ENCODE data around the gene BLOC1S5.
"Not testable (repeated sequence)": the region's sequence is repeated elsewhere in the genome, so short reads cannot be mapped to it uniquely, and the experiment has no call there.

BLOC1S5 gene

DNA sequence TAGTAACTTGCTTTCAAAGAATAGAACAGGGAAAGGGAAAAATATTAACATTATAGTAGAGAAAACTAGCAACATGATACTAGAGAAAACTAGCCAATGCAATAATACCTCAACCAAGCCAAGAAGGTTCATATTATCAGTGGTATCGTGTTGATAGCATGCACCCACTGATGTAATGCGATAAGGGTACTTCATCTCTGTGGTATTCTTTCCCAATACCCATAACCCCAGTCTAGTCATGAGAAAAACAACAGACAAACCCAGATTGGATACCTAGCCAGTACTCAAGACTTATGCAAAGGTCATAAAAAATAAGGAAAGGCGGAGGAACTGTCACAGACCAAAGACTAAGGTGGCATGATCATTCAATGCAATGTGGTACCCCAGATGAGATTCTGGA is 21.0 kb downstream of the BLOC1S5 start:
- FAIRE-seq: no peak

DNA sequence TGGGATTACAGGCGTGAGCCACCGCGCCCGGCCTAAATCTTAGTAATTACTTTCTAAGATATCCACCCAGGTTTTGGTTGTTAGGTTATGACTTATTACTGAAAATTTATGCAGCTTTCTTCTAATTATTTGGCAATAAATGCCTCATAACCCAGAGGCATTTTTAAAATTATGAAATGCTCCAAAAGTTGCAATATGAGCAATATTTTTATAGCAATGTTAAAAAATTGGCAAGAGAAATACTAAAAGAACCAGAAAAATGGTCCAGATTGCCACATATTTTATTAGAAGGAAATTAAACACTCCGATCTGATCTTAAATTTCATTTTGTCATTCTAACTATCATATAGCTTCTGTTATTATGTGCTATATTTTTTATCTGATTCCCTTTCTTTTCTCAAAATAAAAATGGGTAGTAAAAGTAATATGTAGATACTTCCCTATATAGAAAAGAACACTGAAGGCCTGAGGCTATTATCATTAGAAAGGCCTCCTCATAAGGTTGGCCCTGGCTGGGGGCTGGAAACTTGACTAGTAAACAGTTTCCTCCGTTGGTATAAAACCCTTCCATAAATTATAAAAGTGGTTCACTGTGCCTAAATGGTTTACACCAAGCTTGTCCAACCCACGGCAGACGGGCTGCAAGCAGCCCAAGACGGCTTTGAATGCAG is 22.1 kb downstream of the BLOC1S5 start:
- FAIRE-seq (no peak), DNase-seq (ENCODE audit: insufficient read length, low spot score) (no peak)
- TF ChIP-seq POLR2A (IDR thresholded peaks at IDR 0.05; ENCODE audit: low read depth, low read length): no peak

More for the DNA sequence above, 21.0 kb downstream of the BLOC1S5 start:
- TF ChIP-seq POLR2A (IDR thresholded peaks at IDR 0.05; ENCODE audit: low read depth, low read length): no peak
- DNase-seq (ENCODE audit: insufficient read length, low spot score): no peak

DNA sequence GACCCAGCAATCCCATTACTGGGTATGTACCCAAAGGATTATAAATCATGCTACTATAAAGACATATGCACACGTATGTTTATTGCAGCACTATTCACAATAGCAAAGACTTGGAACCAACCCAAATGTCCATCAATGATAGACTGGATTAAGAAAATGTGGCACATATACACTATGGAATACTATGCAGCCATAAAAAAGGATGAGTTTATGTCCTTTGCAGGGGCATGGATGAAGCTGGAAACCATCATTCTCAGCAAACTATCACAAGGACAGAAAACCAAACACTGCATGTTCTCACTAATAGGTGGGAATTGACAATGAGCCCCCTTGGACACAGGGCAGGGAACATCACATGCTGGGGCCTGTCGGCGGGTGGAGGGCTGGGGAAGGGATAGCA is 30.1 kb downstream of the BLOC1S5 start:
- not testable (repeated sequence) for FAIRE-seq; DNase-seq (ENCODE audit: insufficient read length, low spot score)

DNA sequence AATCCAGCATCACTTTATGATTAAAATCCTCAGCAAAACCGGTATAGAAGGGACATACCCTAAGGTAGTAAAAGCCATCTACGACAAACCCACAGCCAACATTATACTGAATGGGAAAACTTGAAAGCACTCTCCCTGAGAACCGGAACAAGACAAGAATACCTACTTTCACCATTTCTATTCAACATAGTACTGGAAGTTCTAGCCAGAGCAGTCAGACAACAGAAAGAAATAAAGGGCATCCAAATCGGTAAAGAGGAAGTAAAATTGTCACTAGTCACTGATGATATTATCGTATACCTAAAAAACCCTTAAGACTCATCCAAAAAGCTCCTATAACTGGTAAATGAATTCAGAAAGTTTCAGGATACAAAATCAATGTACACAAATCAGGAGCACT is 33.3 kb downstream of the BLOC1S5 start:
- TF ChIP-seq POLR2A (IDR thresholded peaks at IDR 0.05; ENCODE audit: low read depth, low read length): no peak
- FAIRE-seq (no peak), DNase-seq (ENCODE audit: insufficient read length, low spot score) (no peak)

DNA sequence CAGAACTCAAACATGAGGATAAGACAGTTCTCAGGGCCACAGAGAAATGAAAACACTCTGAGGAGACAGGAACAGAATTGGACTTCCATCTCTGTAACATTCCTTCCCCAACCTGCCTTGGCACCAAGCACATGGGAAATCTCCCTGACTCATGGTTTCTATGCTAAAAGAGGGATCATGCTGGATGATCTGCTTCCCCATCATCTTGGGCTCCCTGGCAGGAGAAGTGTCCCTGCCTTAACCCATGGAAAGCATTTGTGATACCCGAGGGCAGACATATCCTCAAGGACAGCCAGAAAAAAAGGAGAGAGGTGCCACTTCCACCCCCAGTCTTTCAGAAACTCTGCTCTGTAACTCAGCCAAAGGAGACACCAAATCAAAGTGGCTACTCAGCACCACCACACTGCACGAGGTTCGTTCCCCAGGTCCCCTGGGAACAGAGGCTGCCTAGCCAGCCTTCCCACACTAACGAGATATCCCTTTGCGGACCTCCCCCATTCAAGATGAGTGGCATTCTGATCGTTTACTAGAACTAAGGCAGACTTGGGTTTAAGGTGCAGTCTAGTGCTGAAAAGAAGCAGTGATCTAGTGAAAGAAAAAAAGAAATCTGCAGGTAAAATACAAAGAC is 34.8 kb downstream of the BLOC1S5 start:
- peak; percentile 78 for FAIRE-seq
- no peak for TF ChIP-seq POLR2A (IDR thresholded peaks at IDR 0.05; ENCODE audit: low read depth, low read length)
- DNase-seq (ENCODE audit: insufficient read length, low spot score): no peak

DNA sequence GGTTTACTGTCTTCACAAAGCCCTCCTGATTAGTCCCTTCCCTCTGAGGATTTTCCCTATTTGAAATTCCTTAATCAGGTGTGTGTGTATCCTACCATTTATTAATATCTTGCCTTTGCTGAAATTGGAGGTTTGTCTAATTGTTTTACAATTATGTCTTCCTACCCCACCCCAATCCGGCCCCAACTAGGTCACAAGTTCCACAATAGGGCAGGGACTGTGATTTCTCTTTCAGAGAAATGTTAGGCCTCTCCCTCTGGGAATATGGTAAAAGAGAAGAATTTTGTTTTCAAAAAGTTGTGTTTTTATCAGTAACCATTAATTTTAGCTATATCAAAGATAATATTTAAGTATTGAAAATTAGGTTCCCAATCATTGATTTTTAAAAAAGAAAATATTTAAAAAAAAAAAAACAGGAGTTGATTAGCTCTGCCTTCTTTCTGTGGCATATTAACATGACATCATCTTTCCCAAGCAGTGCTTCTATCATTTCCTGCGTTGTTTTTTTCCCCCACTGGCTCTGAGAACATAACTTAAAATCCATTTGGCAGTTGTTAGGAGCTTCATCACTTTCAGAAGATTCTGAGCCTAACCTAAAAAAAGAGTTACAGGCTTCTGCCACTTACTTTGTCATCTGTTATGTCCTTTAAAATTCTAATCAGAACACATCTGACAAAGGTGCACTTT is 36.1 kb downstream of the BLOC1S5 start:
- FAIRE-seq (no peak), DNase-seq (ENCODE audit: insufficient read length, low spot score) (no peak)
- TF ChIP-seq POLR2A (IDR thresholded peaks at IDR 0.05; ENCODE audit: low read depth, low read length): no peak

DNA sequence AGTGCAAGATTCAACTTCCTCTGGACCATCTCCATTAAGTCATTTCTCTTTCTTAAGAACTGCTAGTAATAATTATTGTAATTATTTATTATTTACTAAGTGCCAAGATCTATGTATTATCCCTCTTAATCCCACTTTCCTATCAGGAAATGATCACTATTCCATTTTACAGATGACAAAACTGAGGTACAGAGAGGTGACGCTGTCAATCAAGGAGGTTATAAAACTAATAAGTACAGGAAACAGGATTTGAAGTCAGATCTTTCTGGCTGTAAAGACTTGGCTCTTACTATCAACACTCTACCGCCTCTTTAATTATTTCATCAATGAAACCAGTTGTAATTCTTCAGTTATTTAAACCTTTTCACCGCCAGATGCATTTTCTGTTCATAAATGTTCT is 37.4 kb downstream of the BLOC1S5 start:
- no peak for TF ChIP-seq POLR2A (IDR thresholded peaks at IDR 0.05; ENCODE audit: low read depth, low read length)
- FAIRE-seq (no peak), DNase-seq (ENCODE audit: insufficient read length, low spot score) (no peak)

DNA sequence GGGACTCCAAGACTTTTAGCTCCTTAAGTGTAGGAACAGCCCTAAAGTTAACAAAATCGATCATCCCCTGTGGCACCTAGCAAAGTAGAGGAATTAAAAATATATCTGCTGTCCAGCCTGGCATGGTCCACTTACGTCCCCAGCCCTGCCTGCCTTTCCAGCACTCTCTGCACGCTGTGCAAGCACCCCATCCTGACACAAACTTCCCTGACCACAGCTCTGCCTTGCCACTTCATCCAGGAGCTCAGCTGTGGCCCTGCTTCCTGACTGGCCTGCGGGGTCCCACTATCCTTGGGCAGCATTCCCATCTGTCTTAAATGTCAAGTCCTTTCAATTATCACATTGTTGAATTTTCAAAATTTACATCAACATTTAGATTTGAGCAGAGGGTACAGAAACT is 39.0 kb downstream of the BLOC1S5 start:
- no peak for DNase-seq (ENCODE audit: insufficient read length, low spot score)
- FAIRE-seq: no peak
- TF ChIP-seq POLR2A (IDR thresholded peaks at IDR 0.05; ENCODE audit: low read depth, low read length): no peak

DNA sequence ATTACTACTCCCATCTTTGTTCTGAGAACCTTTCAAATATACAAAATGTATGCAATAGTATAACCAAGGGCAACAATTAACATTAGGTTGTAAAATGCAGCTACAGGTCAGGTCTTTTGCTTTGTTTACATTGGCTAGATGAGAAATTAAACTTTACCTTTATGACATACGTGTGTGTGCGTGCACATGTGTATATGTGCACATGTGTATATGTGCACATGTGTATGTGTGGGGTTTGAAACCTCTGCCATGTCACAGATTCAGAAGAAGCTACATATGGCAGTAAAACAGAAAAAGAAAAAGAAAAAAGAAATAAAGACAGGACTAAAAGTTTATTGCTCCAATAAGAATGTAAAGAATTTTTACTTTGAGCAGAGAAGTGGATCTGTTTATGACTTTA is 40.6 kb downstream of the BLOC1S5 start:
- DNase-seq (ENCODE audit: insufficient read length, low spot score) (no peak), FAIRE-seq (no peak)
- TF ChIP-seq POLR2A (IDR thresholded peaks at IDR 0.05; ENCODE audit: low read depth, low read length): no peak

DNA sequence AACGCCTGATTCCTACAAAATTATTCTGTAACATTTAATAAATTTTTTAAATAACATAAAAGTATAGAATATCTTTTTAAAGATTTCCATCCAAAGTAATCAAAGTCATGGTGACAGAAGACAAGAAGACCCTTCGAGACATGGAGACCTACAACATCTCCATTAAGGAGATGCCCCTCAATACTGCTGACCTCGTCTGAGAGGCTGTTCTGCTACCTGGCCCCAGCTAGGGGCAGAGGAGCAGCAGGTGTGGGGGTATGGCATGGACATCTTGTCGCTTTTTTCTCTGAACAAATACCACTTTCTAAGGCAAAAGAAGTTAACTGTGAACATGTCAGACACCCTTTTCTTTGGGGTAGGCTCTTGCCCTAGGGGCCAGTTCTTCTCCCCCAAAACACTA is 44.1 kb downstream of the BLOC1S5 start:
- no peak for DNase-seq (ENCODE audit: insufficient read length, low spot score)
- FAIRE-seq: no peak
- no peak for TF ChIP-seq POLR2A (IDR thresholded peaks at IDR 0.05; ENCODE audit: low read depth, low read length)

DNA sequence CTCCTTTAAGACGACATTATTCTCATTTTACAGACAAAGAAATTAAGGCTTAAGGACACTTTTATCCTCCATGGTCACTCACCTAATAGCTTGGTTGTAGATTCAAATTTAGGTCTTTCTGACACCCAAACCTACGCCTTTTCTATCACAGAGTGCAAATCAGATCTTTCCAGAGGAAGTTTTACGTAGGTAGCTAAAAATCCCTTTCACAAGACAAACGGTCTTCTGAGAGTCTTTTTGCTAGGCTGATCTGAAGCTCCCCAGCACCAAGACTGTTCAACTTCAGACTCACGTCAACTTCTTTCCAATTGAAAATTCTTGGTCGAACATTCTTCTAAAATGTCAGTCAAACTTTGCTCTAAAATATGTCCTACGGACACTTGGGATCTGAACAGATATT is 46.5 kb downstream of the BLOC1S5 start:
- no peak for TF ChIP-seq POLR2A (IDR thresholded peaks at IDR 0.05; ENCODE audit: low read depth, low read length)
- FAIRE-seq: no peak
- DNase-seq (ENCODE audit: insufficient read length, low spot score): no peak

DNA sequence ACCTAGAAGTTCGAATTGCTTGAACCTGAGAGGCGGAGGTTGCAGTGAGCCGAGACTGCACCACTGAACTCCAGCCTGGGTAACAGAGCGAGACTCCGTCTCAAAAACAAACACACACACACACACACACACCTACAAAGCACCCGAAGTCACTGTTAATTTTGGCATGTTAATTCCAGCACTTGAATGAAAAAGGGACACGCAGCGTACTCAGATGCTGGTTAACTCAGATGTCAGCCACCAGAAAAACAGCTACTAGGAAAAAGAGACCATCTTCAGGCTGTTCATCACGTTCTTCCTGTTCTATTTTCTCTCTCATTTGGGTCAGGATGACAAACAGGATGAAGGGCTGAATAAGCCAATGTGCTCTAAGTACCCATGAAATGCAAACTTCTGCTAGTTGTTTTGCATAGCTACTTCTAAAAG is 46.9 kb downstream of the BLOC1S5 start:
- FAIRE-seq (no peak), DNase-seq (ENCODE audit: insufficient read length, low spot score) (no peak)
- no peak for TF ChIP-seq POLR2A (IDR thresholded peaks at IDR 0.05; ENCODE audit: low read depth, low read length)

DNA sequence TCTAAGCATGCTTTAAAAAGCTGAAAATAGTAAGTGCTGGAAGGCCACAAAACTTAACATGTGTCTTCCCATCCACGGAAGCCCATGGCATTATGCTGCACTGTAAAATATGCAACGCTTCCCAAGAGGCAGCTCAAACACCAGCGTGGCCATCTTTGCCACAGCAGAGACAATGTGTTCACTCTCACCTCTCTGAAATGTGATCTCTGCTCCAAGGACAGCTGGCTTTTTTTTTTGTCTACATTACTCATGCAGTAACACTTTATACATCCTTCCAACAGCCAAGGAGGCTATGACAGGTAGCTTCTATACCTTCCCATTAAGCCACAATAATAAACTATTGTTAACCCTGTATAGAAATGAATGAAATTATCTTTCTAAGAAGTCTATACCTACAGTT is 49.2 kb downstream of the BLOC1S5 start:
- no peak for DNase-seq (ENCODE audit: insufficient read length, low spot score)
- FAIRE-seq: no peak
- TF ChIP-seq POLR2A (IDR thresholded peaks at IDR 0.05; ENCODE audit: low read depth, low read length): no peak

DNA sequence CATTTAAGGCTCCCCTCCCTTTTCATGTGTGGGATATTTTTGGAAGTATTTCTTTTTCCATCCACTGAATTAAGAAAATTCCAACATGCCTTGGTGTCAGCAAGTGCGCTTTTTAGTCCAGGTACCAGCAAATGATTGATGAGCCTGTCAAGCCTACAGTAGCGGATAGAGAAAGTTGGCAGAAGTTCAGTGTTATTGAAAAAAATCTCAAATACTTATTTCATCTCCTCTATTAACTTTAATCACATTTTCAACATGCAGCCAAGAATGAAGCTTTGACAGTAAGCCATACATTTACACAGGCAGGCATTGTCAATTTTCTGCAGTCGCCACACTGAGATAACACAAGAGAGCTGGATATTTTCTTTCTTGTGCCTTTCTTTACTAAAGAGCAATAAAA is 50.4 kb downstream of the BLOC1S5 start:
- DNase-seq (ENCODE audit: insufficient read length, low spot score): no peak
- no peak for TF ChIP-seq POLR2A (IDR thresholded peaks at IDR 0.05; ENCODE audit: low read depth, low read length)
- FAIRE-seq: no peak

DNA sequence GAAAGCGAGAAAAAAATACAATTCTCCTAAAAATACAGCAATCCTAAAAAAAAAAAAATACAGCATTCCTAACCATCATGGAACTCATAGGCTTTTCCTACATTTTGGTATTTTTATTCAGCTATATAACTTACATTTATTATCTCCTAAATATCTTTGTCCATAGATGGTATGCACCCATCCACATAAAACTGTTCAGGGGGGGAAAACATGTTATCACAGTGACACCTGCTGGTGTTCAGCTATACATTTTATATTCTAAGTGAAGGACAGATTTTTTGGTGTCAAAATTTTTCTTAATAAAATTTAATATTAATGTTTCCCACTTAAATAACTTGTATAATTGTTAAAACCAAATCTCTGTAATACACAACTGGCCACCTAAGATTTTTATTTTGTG is 58.0 kb downstream of the BLOC1S5 start:
- no peak for TF ChIP-seq POLR2A (IDR thresholded peaks at IDR 0.05; ENCODE audit: low read depth, low read length)
- DNase-seq (ENCODE audit: insufficient read length, low spot score) (peak; percentile 23), FAIRE-seq (peak; percentile 27)

Measured in H54 (cell line).